ENCODE data around the gene RNF38.

- TF ChIP-seq POLR2A (IDR thresholded peaks at IDR 0.05) (no peak), CTCF (IDR thresholded peaks at IDR 0.05) (no peak), POLR2AphosphoS5 (IDR thresholded peaks at IDR 0.05) (no peak)
These were observed 77.6 kb downstream of the RNF38 start for GRCh38 chr9:36322462-36322861.

Data from prostate gland (tissue), 2 donors.